GM18907 (cell line): ENCODE data around the gene PPAT.
A peak's percentile ranks its signal among the peaks of the same experiment; 100 is the strongest.
"Not testable (repeated sequence)": the region's sequence is repeated elsewhere in the genome, so short reads cannot be mapped to it uniquely, and the experiment has no call there.

Experiments used
- ATAC-seq: cut with Tn5 transposase; IDR thresholded peaks from one replicate; pipeline ENCODE4 v1.9.1; 2021; ENCODE audit warnings: mild to moderate bottlenecking, moderate library complexity; ENCODE audit not compliant: unreplicated experiment

PPAT gene

GRCh38 chr4:56435140-56435926, at the start of gene PPAT:
Gene PPAT, minus strand, starts transcription at chr4:56435615. Its CDS starts 138 bp downstream, at chr4:56435477.
- ATAC-seq, result peak; percentile 85

GRCh38 chr4:56480691-56481090, 45.3 kb upstream of the PPAT start:
- no peak for ATAC-seq

GRCh38 chr4:56477192-56477702, 41.8 kb upstream of the PPAT start:
- no peak for ATAC-seq

GRCh38 chr4:56475917-56476316, 40.5 kb upstream of the PPAT start:
- peak; percentile 84 for ATAC-seq

GRCh38 chr4:56469489-56470210, 34.2 kb upstream of the PPAT start:
- ATAC-seq, result no peak

- peak; percentile 58 for ATAC-seq
Observed at GRCh38 chr4:56468097-56468422, 32.6 kb upstream of the PPAT start.

GRCh38 chr4:56467284-56468096, 32.1 kb upstream of the PPAT start, which contains the start of gene SRP72:
Gene SRP72, plus strand, starts transcription at chr4:56467617. Its CDS starts 19 bp downstream, at chr4:56467636.
- ATAC-seq, result peak; percentile 93

- no peak for ATAC-seq
Observed at GRCh38 chr4:56466910-56467283, 31.5 kb upstream of the PPAT start.

GRCh38 chr4:56466296-56466761, 30.9 kb upstream of the PPAT start:
- ATAC-seq, result not testable (repeated sequence)

GRCh38 chr4:56465599-56466295, 30.3 kb upstream of the PPAT start:
- ATAC-seq, result no peak

GRCh38 chr4:56464581-56464980, 29.2 kb upstream of the PPAT start:
- ATAC-seq, result no peak

GRCh38 chr4:56463711-56464110, 28.3 kb upstream of the PPAT start:
- no peak for ATAC-seq

GRCh38 chr4:56462157-56462556, 26.7 kb upstream of the PPAT start:
- ATAC-seq, result no peak

- ATAC-seq, result no peak
Observed at GRCh38 chr4:56460085-56460484, 24.7 kb upstream of the PPAT start.

GRCh38 chr4:56450342-56450741, 14.9 kb upstream of the PPAT start:
- ATAC-seq, result no peak

- not testable (repeated sequence) for ATAC-seq
Observed at GRCh38 chr4:56449475-56449874, 14.1 kb upstream of the PPAT start.

GRCh38 chr4:56448301-56448700, 12.9 kb upstream of the PPAT start:
- ATAC-seq, result no peak

GRCh38 chr4:56445699-56446098, 10.3 kb upstream of the PPAT start:
- no peak for ATAC-seq

- ATAC-seq, result no peak
Observed at GRCh38 chr4:56444719-56445118, 9.3 kb upstream of the PPAT start.

- no peak for ATAC-seq
Observed at GRCh38 chr4:56440983-56441382, 5.6 kb upstream of the PPAT start.

- no peak for ATAC-seq
Observed at GRCh38 chr4:56438766-56439165, 3.4 kb upstream of the PPAT start.
